ENCODE results near the gene SLC7A1.

Gene SLC7A1

GRCh38 chr13:29541400-29541799 is 54.1 kb downstream of the SLC7A1 start:
- DNase-seq (ENCODE audit: extremely low read depth, low read depth), result no peak
- no peak for TF ChIP-seq CTCF (IDR thresholded peaks at IDR 0.05; ENCODE audit: low read depth, low read length, missing control alignments)
- no peak overlapping the region for H3K4me3 ChIP-seq (replicated peaks; ENCODE audit: low read depth, low read length)

GRCh38 chr13:29540799-29541198 is 54.7 kb downstream of the SLC7A1 start:
- DNase-seq (ENCODE audit: extremely low read depth, low read depth), result no peak
- no peak for TF ChIP-seq CTCF (IDR thresholded peaks at IDR 0.05; ENCODE audit: low read depth, low read length, missing control alignments)
- H3K4me3 ChIP-seq (replicated peaks; ENCODE audit: low read depth, low read length), result no peak overlapping the region

GRCh38 chr13:29540334-29540733 is 55.2 kb downstream of the SLC7A1 start:
- no peak for DNase-seq (ENCODE audit: extremely low read depth, low read depth)
- no peak for TF ChIP-seq CTCF (IDR thresholded peaks at IDR 0.05; ENCODE audit: low read depth, low read length, missing control alignments)

GRCh38 chr13:29539856-29540255 is 55.6 kb downstream of the SLC7A1 start:
- no peak overlapping the region for H3K4me3 ChIP-seq (replicated peaks; ENCODE audit: low read depth, low read length)
- no peak for TF ChIP-seq CTCF (IDR thresholded peaks at IDR 0.05; ENCODE audit: low read depth, low read length, missing control alignments)
- DNase-seq (ENCODE audit: extremely low read depth, low read depth), result no peak

More at GRCh38 chr13:29540334-29540733, 55.2 kb downstream of the SLC7A1 start:
- H3K4me3 ChIP-seq (replicated peaks; ENCODE audit: low read depth, low read length), result no peak overlapping the region

GRCh38 chr13:29538652-29539040 is 56.8 kb downstream of the SLC7A1 start:
- no peak for TF ChIP-seq CTCF (IDR thresholded peaks at IDR 0.05; ENCODE audit: low read depth, low read length, missing control alignments)
- no peak overlapping the region for H3K4me3 ChIP-seq (replicated peaks; ENCODE audit: low read depth, low read length)
- no peak for DNase-seq (ENCODE audit: extremely low read depth, low read depth)

- no peak overlapping the region for H3K4me3 ChIP-seq (replicated peaks; ENCODE audit: low read depth, low read length)
- DNase-seq (ENCODE audit: extremely low read depth, low read depth), result no peak
- no peak for TF ChIP-seq CTCF (IDR thresholded peaks at IDR 0.05; ENCODE audit: low read depth, low read length, missing control alignments)
Observed at GRCh38 chr13:29537736-29538651, 57.5 kb downstream of the SLC7A1 start.
